Fibroblast of peridontal ligament (primary cell): ENCODE data around the gene EFNA5.
A peak's percentile ranks its signal among the peaks of the same experiment; 100 is the strongest.

Source experiments
- DNase-seq: peaks from one replicate; pipeline ENCODE4 v3.0.0-alpha.2; 2010; ENCODE audit errors: extremely low read depth

Gene EFNA5

GRCh38 chr5:107571621-107572536 is 98.9 kb downstream of the EFNA5 start:
- DNase-seq, result peak; percentile 96

GRCh38 chr5:107570805-107571531 is 99.8 kb downstream of the EFNA5 start:
- no peak for DNase-seq

- no peak for DNase-seq
Observed at GRCh38 chr5:107570181-107570580, 100.6 kb downstream of the EFNA5 start.

GRCh38 chr5:107567901-107568671 is 102.7 kb downstream of the EFNA5 start:
- DNase-seq, result no peak

GRCh38 chr5:107566986-107567385 is 103.8 kb downstream of the EFNA5 start:
- no peak for DNase-seq

- no peak for DNase-seq
Observed at GRCh38 chr5:107565791-107566767, 104.7 kb downstream of the EFNA5 start.

GRCh38 chr5:107564931-107565372 is 105.8 kb downstream of the EFNA5 start:
- DNase-seq, result peak; percentile 94

DNA sequence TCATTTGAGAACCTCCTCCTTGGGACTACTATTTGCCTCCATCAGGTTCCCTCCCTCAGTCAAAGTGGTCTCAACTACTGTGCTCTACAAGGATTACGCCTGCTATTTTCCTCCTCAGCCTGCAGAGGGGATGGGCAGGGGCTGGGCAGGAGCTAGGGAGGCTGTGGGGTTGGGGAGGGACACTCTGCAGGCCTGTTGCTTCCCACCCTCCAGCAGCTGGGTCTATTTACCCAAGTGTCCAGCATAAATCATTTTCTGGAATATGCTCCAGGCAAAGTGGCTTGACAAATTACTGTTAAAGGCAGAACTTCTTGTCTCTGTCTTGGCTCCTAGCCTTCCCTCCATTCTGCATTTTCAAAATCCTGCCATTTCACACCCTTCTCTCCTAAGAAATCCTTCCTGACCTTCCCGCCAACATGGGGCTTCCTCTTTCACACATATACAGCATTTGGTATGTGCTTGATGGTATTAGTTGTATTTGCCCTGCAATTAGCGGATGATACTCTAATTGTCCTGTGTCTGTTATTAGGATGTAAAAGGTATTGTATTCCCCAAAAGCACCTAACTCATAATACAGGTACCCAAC is 106.7 kb downstream of the EFNA5 start:
- DNase-seq, result no peak

- DNase-seq, result no peak
Observed at GRCh38 chr5:107560377-107560776, 110.4 kb downstream of the EFNA5 start.

DNA sequence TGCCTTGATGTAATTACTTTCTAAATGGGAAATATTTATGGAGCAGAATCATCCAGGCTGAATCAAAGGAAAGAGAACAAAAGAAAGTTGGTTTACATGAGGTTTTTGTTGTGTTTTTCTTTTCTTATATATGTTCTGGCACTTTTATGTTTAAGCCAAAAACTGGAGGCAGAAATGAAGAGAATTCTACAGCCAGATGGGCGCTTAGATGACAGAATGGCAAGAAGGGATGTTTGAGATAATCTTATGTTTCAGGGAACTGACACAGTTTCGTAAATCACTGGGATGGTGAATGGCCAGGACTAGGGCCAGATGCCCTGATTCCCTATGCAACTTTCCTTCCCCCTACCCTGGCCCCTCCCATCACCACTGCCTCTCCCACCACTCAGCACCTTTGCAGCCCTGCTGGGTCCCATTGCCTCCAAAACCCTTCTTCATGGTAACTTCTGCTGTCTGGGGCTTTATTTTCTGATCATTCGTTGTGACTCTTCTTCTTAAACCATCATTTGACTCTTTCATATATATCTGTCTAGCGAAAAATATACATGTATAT is 111.8 kb downstream of the EFNA5 start:
- no peak for DNase-seq

- DNase-seq, result no peak
Observed at GRCh38 chr5:107557051-107557658, 113.6 kb downstream of the EFNA5 start.

DNA sequence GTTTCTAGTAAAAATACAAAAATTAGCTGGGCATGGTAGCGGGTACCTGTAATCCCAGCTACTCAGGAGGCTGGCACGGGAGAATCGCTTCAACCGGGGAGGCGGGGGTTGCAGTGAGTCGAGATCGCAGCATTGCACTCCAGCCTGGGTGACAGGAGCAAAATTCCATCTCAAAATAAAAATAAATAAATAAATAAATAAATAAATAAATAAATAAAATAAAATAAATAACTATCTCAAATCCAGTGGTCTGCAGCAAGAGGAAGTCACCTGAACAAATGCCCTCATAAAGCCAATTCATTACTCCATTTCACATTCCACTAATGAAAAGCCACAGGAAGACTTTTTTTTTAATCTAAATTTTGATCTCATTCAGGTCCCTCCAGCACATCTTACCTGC is 114.2 kb downstream of the EFNA5 start:
- DNase-seq, result no peak

DNA sequence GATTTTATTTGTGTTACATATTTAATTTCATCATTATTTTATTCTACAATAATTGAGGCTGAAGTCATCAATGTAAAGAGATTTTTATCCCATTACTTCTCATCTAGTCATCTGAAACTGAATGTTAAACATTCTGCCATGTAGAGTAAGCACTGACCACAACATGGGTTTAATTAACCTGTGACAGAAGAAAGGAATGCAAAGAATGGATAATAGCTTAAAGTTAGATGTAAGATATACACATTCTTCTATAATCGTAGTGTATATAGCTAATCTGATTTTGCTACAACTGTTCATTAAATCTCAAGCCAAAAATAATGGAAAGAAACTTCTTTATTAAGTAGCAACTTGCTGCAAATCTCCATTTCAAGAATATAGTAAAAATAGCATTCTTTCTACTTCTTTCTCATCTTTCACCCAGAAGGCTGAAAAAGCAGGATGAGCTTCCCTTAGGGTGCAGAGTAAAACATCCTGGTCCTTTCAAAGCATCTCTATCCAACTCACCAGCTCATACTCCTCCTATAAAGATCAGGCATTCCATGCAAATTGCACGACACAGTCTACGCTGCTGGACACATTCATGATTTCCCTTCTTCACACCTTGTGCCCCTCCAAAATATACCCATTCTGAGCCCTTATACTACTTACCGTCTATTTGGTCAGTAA is 115.2 kb downstream of the EFNA5 start:
- no peak for DNase-seq

DNA sequence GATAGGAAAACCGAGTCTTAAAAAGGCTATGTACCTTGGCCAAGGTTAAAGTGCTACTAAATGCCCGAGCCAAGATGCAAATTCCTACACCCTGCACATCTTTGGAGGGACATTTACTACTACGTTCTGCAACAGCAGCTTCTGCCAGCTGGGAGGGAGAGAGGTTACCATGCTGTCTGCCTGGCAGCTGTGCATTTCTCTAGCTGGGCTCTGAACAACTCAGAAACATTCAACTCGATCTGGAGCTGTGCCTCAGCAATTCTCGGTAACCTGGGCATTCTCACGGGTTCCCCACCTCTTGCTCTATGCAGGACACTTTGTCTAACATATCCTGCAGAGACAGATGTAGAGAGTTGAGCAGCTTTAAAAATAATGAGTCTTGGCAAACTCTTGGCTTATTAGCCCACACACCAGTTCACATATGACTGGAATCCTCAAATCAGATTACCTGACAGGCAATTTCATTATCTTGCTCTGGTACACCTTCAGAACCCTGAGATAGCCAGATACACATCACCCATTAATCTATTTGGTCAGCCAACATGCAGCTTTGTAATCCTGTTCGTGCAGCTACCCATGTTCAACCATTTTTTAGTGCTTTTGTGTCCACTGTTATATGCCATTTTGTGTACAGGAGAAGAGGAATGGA is 115.8 kb downstream of the EFNA5 start:
- DNase-seq, result no peak

DNA sequence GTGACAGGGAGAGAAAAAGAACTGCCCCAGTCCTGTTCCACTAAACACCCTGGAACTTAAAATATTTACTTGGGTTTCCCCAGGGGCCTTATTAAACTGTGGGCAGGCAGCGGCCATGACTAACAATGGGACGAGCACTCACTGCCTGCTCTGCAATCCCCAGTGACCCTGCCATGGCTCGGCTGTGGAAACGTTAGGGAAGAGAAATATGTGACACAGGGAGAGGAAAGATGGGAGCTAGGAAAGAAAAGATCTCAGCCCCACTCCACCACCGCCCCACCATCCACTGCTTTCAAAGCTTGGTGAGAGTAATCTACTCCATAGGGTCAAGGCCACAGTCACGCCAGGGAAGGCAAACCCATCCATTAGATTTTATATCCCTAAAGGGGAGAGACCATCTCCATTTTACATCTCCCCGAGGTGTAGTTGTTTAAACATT is 117.6 kb downstream of the EFNA5 start:
- DNase-seq, result peak; percentile 61

DNA sequence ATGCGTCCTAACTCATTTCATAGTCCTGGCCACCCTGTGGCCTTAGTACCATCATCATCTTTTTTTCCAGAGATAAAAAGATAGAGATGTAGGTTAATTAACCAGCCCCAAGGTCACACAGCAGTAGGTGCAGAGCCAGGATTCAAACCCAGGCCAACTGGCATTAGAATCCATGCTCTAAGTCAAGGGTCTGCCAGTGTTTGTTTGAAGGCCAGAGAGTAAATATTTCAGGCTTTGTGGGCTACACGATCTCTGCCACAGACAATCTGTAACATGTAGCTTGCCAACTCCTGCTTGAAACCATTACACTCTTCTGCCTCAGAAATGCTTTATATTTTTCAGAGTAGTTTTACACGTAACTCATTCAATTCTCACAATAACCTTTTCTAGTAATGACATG is 119.6 kb downstream of the EFNA5 start:
- no peak for DNase-seq

DNA sequence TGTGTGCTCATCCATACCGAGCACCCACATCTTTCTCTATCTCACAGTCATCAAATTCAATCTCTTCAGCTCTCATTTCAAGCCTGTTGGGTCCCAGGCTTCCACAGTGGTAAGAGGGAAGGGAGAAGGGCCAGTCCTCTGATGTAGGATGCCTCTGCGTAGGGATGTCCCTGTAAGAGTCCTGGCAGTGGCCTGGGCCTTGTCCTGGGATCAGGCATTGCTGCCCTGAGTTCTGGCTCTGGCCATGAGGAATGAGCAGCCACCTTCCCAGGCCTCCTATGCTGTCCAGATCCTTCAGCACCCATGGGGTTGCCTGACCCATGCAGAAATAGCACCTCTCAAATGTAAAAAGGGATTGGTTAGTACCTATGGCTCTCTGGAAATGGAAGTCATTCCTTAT is 121.2 kb downstream of the EFNA5 start:
- DNase-seq, result no peak

- DNase-seq, result no peak
Observed at GRCh38 chr5:107548477-107548876, 122.3 kb downstream of the EFNA5 start.

GRCh38 chr5:107546719-107547118 is 124.0 kb downstream of the EFNA5 start:
- no peak for DNase-seq
